Measurements from ENCODE around the gene GCDH.

Gene GCDH

GRCh38 chr19:12937093-12937926 lies 46.4 kb downstream of the GCDH start:
- Mint-ChIP-seq H3K4me3 (peak overlapping the region; percentile 96 to 100 (median 99)), H3K36me3 (ENCODE audit: low read depth) (peaks cover 41% of the 10 kb centered on the region)

GRCh38 chr19:12937927-12938778 lies 47.2 kb downstream of the GCDH start, which contains the start of gene CALR:
Gene CALR (plus strand): TSS chr19:12938609. CDS start chr19:12938680, 71 bp downstream.
- H3K27me3 Mint-ChIP-seq (ENCODE audit: low read depth), result no peaks in the 10 kb centered on the region
- H3K9me3 Mint-ChIP-seq, result no peaks in the 10 kb centered on the region

More at GRCh38 chr19:12937093-12937926, 46.4 kb downstream of the GCDH start:
- Mint-ChIP-seq H3K9me3 (no peaks in the 10 kb centered on the region), H3K27ac (peak overlapping the region; percentile 87 to 97 (median 96)), H3K4me1 (peaks cover 50% of the 10 kb centered on the region), H3K27me3 (ENCODE audit: low read depth) (no peaks in the 10 kb centered on the region)
- TF ChIP-seq, protein P1, sequence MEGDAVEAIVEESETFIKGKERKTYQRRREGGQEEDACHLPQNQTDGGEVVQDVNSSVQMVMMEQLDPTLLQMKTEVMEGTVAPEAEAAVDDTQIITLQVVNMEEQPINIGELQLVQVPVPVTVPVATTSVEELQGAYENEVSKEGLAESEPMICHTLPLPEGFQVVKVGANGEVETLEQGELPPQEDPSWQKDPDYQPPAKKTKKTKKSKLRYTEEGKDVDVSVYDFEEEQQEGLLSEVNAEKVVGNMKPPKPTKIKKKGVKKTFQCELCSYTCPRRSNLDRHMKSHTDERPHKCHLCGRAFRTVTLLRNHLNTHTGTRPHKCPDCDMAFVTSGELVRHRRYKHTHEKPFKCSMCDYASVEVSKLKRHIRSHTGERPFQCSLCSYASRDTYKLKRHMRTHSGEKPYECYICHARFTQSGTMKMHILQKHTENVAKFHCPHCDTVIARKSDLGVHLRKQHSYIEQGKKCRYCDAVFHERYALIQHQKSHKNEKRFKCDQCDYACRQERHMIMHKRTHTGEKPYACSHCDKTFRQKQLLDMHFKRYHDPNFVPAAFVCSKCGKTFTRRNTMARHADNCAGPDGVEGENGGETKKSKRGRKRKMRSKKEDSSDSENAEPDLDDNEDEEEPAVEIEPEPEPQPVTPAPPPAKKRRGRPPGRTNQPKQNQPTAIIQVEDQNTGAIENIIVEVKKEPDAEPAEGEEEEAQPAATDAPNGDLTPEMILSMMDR (IDR thresholded peaks at IDR 0.05; ENCODE audit: unreplicated experiment in 3 of 3), result no peak

GRCh38 chr19:12938779-12939601 lies 48.0 kb downstream of the GCDH start:
- TF ChIP-seq, protein P1 (IDR thresholded peaks at IDR 0.05; ENCODE audit: unreplicated experiment in 3 of 3), result no peak
- Mint-ChIP-seq H3K4me3 (peak overlapping the region; percentile 96 to 100 (median 99)), H3K4me1 (peaks cover 34% of the 10 kb centered on the region), H3K9me3 (no peaks in the 10 kb centered on the region), H3K27ac (peak overlapping the region; percentile 87 to 97 (median 96)), H3K27me3 (ENCODE audit: low read depth) (no peaks in the 10 kb centered on the region), H3K36me3 (ENCODE audit: low read depth) (peaks cover 57% of the 10 kb centered on the region)

More at GRCh38 chr19:12937927-12938778, 47.2 kb downstream of the GCDH start, which contains the start of gene CALR:
- Mint-ChIP-seq H3K36me3 (ENCODE audit: low read depth) (peaks cover 49% of the 10 kb centered on the region), H3K27ac (peak within 1 kb of the TSS; percentile 87 to 97 (median 96)), H3K4me3 (peak within 1 kb of the TSS; percentile 96 to 100 (median 99)), H3K4me1 (peaks cover 41% of the 10 kb centered on the region)
- TF ChIP-seq, protein P1 (IDR thresholded peaks at IDR 0.05; ENCODE audit: unreplicated experiment in 3 of 3), result no peak

GRCh38 chr19:12939975-12940423 lies 49.0 kb downstream of the GCDH start:
- Mint-ChIP-seq H3K27ac (peak overlapping the region; percentile 87 to 97 (median 96)), H3K27me3 (ENCODE audit: low read depth) (no peaks in the 10 kb centered on the region), H3K4me3 (peak overlapping the region; percentile 96 to 100 (median 99)), H3K36me3 (ENCODE audit: low read depth) (peaks cover 66% of the 10 kb centered on the region), H3K9me3 (no peaks in the 10 kb centered on the region), H3K4me1 (peaks cover 39% of the 10 kb centered on the region)
- TF ChIP-seq, protein P1 (IDR thresholded peaks at IDR 0.05; ENCODE audit: unreplicated experiment in 3 of 3), result no peak

GRCh38 chr19:12940897-12941296 lies 49.9 kb downstream of the GCDH start:
- H3K27me3 Mint-ChIP-seq (ENCODE audit: low read depth), result peaks cover 4% of the 10 kb centered on the region
- peaks cover 39% of the 10 kb centered on the region for H3K4me1 Mint-ChIP-seq
- H3K36me3 Mint-ChIP-seq (ENCODE audit: low read depth), result peaks cover 66% of the 10 kb centered on the region
- no peaks in the 10 kb centered on the region for H3K9me3 Mint-ChIP-seq
- peak overlapping the region; percentile 96 to 100 (median 99) for H3K4me3 Mint-ChIP-seq
- peak overlapping the region in 1 of 3 experiments; percentile 30 for H3K27ac Mint-ChIP-seq
- TF ChIP-seq, protein P1 (IDR thresholded peaks at IDR 0.05; ENCODE audit: unreplicated experiment in 3 of 3), result no peak
